PFSK-1 (cell line): Measurements from ENCODE around the gene MAPK8IP3.

Experiments
- FOXP2 ChIP-seq: optimal IDR thresholded peaks from 2 replicates; pipeline ENCODE3; 2011; ENCODE audit warnings: borderline replicate concordance, control low read depth, inconsistent platforms; ENCODE audit not compliant: insufficient read depth; ENCODE audit errors: extremely low read length, extremely low read depth
- SIN3A ChIP-seq: IDR thresholded peaks from 2 replicates; pipeline ENCODE4 v1.6.1; 2012; ENCODE audit warnings: mild to moderate bottlenecking, low read length, moderate library complexity, borderline replicate concordance; ENCODE audit not compliant: insufficient read depth
- TAF1 ChIP-seq: IDR thresholded peaks from 2 replicates; pipeline ENCODE4 v1.6.1; 2012; ENCODE audit warnings: low read length, control low read depth, borderline replicate concordance; ENCODE audit not compliant: insufficient read depth

GRCh38 chr16:1661826-1662225, 44.2 kb upstream of the MAPK8IP3 start:
- no peak for TF ChIP-seq TAF1
- no peak for TF ChIP-seq FOXP2
- no peak for TF ChIP-seq SIN3A
